Stomach smooth muscle (tissue), 2 donors: ENCODE results near the gene CEP70.
"Not testable (repeated sequence)": the region's sequence is repeated elsewhere in the genome, so short reads cannot be mapped to it uniquely, and the experiment has no call there.

Experiments
- H3K27ac ChIP-seq: one replicate; pipeline ENCODE4 v1.7.0; 2013; ENCODE audit warnings: mild to moderate bottlenecking, low read length, inconsistent platforms
- H3K27me3 ChIP-seq, 2 donors: one replicate each; pipeline ENCODE4 v1.7.0; 2013; ENCODE audit warnings: low read length in 2 of 2; ENCODE audit not compliant: insufficient read depth in 2 of 2, control insufficient read depth in 1 of 2
- H3K36me3 ChIP-seq, 2 donors: one replicate each; pipeline ENCODE4 v1.7.0; 2013; ENCODE audit warnings: low read length in 2 of 2; ENCODE audit not compliant: control insufficient read depth in 2 of 2, insufficient read depth in 2 of 2
- H3K4me1 ChIP-seq: one replicate; pipeline ENCODE4 v1.7.0; 2013; ENCODE audit warnings: low read length; ENCODE audit not compliant: control insufficient read depth, insufficient read depth
- H3K4me3 ChIP-seq, 2 donors: one replicate each; pipeline ENCODE4 v1.7.0; 2013; ENCODE audit warnings: low read length in 2 of 2
- H3K9ac ChIP-seq, 2 donors: one replicate each; pipeline ENCODE4 v1.7.0; 2013; ENCODE audit warnings: low read length in 2 of 2, mild to moderate bottlenecking in 1 of 2
- H3K9me3 ChIP-seq, 2 donors: one replicate each; pipeline ENCODE4 v1.7.0; 2013; ENCODE audit warnings: low read length in 2 of 2; ENCODE audit not compliant: control insufficient read depth in 2 of 2
- donor health status: healthy.
- donor health status: Pancreatic carcinoma.

The CEP70 gene

DNA sequence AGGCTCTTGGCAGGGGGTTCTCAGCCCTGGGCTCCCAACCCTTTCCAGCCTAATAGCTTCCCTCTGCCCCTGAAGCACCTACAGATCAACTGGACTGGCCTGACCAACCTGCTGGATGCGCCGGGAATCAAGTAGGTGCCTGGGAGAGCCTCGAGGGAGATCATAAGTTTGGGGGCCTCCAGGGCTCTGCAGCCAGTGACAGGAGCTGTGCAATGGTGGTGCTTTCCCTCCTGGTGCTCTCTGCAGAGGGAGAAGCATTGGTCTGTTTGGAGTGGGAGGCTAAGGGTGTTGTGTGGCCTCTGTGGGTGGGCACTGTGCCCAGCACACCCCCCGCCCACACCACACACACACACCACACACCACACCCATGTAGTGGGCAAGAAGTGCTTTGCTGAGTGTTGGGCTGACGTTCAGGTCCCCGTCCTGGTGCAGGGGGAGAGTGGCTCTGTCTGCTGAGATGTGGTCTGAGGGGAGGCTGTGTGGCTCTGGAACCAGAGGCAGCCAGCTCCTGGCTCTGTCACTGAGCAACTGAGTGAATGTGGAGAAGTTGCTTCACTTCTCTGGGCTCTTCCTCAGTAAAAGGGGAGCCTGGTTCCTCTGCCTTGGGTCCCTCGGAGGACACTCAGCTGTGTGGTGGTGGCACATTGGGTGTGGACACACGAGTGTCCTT is 133.4 kb downstream of the CEP70 start:
- Histone ChIP-seq H3K9me3 (no peaks in the 10 kb centered on the region), H3K27ac (no peak overlapping the region), H3K9ac (no peak overlapping the region), H3K4me3 (no peak overlapping the region), H3K27me3 (no peaks in the 10 kb centered on the region), H3K36me3 (peaks cover 0 to 6% of the 10 kb centered on the region in 2 donors), H3K4me1 (peaks cover 12% of the 10 kb centered on the region)

GRCh38 chr3:138459619-138460535 is 134.2 kb downstream of the CEP70 start:
- H3K27ac ChIP-seq: no peak overlapping the region
- no peaks in the 10 kb centered on the region for H3K9me3 ChIP-seq
- no peaks in the 10 kb centered on the region for H3K27me3 ChIP-seq
- no peak overlapping the region for H3K4me3 ChIP-seq
- H3K4me1 ChIP-seq: peaks cover 13% of the 10 kb centered on the region
- no peak overlapping the region for H3K9ac ChIP-seq
- peaks cover 0 to 3% of the 10 kb centered on the region in 2 donors for H3K36me3 ChIP-seq

DNA sequence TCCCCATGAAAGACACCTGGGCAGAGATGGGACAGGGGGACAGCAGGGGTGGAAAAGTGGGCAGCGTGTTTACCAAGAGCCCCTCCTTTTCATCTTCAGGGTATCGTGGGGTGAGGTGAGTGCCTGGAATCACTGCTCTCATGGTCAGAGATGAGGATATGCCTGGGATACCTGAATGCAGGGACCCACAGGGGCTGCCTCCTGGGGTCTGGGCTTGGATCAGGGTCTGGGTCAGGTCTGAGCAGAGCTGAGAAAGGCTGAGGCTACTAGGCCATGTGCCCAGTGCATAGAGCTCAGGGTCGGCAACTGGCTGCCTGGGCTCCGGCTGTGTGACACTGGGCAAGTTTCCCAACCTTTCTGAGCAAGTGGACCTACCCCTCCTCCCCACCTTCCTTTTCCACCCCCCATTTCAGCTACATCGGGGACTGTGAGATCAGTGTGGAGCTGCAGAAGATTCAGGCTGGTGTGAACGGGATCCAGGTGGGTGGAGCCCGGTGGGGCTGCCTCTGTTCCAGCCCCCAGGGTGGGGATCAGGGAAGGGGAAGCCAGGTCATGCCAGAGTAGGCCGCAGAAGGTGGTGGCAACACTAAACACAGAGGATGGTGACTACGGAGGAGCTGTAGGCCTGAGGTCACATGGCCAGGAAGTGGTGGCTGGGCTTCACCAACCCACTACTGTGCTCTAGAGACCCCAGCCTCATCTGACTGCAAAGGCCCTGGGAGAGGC is 135.1 kb downstream of the CEP70 start:
- Histone ChIP-seq H3K9ac (no peak overlapping the region), H3K4me1 (peaks cover 13% of the 10 kb centered on the region), H3K27ac (no peak overlapping the region), H3K36me3 (peaks cover 0 to 2% of the 10 kb centered on the region in 2 donors), H3K27me3 (no peaks in the 10 kb centered on the region), H3K9me3 (no peaks in the 10 kb centered on the region), H3K4me3 (no peak overlapping the region)

- H3K9me3 ChIP-seq: no peaks in the 10 kb centered on the region
- H3K27me3 ChIP-seq: no peaks in the 10 kb centered on the region
- H3K27ac ChIP-seq: no peak overlapping the region
- H3K4me3 ChIP-seq: no peak overlapping the region
- peaks cover 13% of the 10 kb centered on the region for H3K4me1 ChIP-seq
- H3K36me3 ChIP-seq: peaks cover 0 to 2% of the 10 kb centered on the region in 2 donors
- H3K9ac ChIP-seq: no peak overlapping the region
Measured at GRCh38 chr3:138457863-138458735, 136.0 kb downstream of the CEP70 start.

- Histone ChIP-seq H3K4me1 (peaks cover 13% of the 10 kb centered on the region), H3K27me3 (no peaks in the 10 kb centered on the region), H3K4me3 (no peak overlapping the region), H3K27ac (no peak overlapping the region), H3K9me3 (no peaks in the 10 kb centered on the region), H3K9ac (no peak overlapping the region), H3K36me3 (peaks cover 0 to 2% of the 10 kb centered on the region in 2 donors)
Measured at GRCh38 chr3:138456961-138457862, 136.8 kb downstream of the CEP70 start.

DNA sequence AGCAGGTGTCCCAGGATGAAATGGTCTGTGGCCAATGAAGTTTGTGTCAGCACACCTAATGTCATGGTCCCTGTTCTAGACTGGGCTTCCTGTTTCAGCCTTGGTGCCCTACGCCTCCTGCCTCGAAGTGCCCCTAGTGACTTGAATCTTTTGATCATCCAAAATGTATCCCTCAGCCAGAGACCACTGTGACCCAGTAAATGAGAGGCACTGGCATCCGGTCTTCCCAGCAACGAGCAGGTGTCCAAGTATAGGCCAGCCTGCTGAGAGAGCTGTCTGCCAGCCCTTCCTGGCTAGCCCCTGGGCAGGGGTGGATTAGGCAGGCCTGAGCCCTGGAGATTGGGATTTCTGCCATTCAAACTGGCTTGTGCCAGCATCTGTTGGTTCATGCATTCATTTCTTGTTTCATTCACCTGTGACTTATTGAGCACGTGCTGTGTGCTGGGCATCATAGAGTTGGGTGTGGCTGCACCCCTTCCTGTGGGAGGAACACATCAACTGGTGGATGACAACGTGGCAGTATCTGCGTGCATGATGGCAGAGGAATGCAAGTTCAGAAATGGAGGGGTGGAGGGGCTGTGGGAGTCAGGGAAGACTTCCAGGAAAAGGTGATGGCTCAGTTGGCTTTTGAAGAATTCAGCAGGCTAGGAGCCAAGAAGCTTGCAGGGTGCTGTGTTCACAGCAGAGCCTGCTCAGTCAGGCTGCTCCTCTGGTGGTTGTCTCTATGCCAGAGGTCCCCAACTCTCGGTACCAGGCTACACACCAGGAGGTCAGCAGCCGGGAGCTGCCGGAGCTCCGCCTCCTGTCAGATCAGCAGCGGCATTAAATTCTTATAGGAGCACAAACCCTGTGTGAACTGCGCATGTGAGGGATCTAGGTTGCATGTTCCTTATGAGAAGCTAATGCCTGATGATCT is 138.0 kb downstream of the CEP70 start:
- Histone ChIP-seq H3K27ac (no peak overlapping the region), H3K9ac (no peak overlapping the region), H3K4me1 (peaks cover 13% of the 10 kb centered on the region), H3K4me3 (no peak overlapping the region), H3K27me3 (no peaks in the 10 kb centered on the region), H3K9me3 (no peaks in the 10 kb centered on the region), H3K36me3 (peaks cover 0 to 2% of the 10 kb centered on the region in 2 donors)

DNA sequence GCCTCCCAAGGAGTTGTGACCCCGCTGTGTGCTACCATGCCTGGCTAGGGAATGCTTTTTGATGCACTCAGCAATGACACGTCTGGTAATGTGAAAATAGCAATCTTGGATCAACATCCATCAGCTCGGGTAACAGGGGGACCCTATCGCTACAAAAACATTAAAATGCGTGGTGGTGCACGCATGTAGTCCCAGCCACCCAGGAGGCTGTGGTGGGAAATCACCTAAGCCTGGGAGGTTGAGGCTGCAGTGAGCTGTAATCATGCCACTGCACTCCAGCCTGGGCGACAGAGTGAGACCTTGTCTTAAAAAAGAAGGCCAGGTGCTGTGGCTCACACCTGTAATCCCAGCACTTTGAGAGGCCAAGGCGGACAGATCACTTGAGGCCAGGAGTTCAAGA is 140.1 kb downstream of the CEP70 start:
- not testable (repeated sequence) for H3K4me3 ChIP-seq, H3K27ac ChIP-seq, H3K9ac ChIP-seq, H3K27me3 ChIP-seq, H3K9me3 ChIP-seq, H3K36me3 ChIP-seq
- peaks cover 13% of the 10 kb centered on the region for H3K4me1 ChIP-seq

GRCh38 chr3:138452436-138452835 is 141.6 kb downstream of the CEP70 start:
- Histone ChIP-seq H3K36me3 (no peaks in the 10 kb centered on the region), H3K27ac (no peak overlapping the region), H3K9me3 (no peaks in the 10 kb centered on the region), H3K9ac (no peak overlapping the region), H3K4me3 (no peak overlapping the region), H3K27me3 (no peaks in the 10 kb centered on the region), H3K4me1 (peaks cover 13% of the 10 kb centered on the region)
